ENCODE results near the gene POU3F2.

- TF ChIP-seq, protein P1, sequence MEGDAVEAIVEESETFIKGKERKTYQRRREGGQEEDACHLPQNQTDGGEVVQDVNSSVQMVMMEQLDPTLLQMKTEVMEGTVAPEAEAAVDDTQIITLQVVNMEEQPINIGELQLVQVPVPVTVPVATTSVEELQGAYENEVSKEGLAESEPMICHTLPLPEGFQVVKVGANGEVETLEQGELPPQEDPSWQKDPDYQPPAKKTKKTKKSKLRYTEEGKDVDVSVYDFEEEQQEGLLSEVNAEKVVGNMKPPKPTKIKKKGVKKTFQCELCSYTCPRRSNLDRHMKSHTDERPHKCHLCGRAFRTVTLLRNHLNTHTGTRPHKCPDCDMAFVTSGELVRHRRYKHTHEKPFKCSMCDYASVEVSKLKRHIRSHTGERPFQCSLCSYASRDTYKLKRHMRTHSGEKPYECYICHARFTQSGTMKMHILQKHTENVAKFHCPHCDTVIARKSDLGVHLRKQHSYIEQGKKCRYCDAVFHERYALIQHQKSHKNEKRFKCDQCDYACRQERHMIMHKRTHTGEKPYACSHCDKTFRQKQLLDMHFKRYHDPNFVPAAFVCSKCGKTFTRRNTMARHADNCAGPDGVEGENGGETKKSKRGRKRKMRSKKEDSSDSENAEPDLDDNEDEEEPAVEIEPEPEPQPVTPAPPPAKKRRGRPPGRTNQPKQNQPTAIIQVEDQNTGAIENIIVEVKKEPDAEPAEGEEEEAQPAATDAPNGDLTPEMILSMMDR (IDR thresholded peaks at IDR 0.05) = no peak
- TF ChIP-seq POLR2A (IDR thresholded peaks at IDR 0.05) (no peak), POLR2AphosphoS5 (IDR thresholded peaks at IDR 0.05) (no peak)
Observed at GRCh38 chr6:98841621-98842341, 7.4 kb downstream of the POU3F2 start.
